ENCODE measurements around the gene STX8. TPM values are rescaled to one million over a fixed set of nuclear protein-coding genes. Genes with fewer than 3 reads are reported as not detected.

STX8 gene
- total RNA-seq, 2 donors from 2014 or later = 38.8 to 60.8 TPM

DNA sequence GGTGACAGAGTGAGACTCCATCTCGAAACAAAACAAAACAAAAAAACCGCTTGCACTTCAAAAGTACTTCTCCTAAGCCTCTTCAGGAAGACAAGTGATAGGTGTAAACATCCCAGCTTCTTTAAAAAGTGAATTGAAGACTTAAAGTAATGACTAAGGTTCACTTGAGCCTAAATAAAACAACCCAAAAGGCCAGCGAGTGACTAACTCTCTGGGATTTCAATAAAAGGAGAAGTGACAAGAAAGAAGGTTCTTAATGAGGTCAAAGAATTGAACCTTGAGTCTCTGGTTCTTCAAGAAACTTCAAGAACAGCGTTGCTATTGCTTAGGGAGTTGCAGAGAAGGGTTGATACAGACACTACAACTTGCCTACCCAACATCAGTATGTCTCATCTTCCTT lies 42.2 kb downstream of the STX8 start:
- TF ChIP-seq, protein P1, sequence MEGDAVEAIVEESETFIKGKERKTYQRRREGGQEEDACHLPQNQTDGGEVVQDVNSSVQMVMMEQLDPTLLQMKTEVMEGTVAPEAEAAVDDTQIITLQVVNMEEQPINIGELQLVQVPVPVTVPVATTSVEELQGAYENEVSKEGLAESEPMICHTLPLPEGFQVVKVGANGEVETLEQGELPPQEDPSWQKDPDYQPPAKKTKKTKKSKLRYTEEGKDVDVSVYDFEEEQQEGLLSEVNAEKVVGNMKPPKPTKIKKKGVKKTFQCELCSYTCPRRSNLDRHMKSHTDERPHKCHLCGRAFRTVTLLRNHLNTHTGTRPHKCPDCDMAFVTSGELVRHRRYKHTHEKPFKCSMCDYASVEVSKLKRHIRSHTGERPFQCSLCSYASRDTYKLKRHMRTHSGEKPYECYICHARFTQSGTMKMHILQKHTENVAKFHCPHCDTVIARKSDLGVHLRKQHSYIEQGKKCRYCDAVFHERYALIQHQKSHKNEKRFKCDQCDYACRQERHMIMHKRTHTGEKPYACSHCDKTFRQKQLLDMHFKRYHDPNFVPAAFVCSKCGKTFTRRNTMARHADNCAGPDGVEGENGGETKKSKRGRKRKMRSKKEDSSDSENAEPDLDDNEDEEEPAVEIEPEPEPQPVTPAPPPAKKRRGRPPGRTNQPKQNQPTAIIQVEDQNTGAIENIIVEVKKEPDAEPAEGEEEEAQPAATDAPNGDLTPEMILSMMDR (IDR thresholded peaks at IDR 0.05) = no peak
- no peaks in the 10 kb centered on the region for H3K27me3 ChIP-seq
- no peaks in the 10 kb centered on the region for H3K4me1 ChIP-seq
- no peak overlapping the region for H3K4me3 ChIP-seq
- no peak for DNase-seq (ENCODE audit: low spot score)
- no peaks in the 10 kb centered on the region for H3K9me3 ChIP-seq
- no peaks in the 10 kb centered on the region for H3K36me3 ChIP-seq
- no peak overlapping the region for H3K27ac ChIP-seq

DNA sequence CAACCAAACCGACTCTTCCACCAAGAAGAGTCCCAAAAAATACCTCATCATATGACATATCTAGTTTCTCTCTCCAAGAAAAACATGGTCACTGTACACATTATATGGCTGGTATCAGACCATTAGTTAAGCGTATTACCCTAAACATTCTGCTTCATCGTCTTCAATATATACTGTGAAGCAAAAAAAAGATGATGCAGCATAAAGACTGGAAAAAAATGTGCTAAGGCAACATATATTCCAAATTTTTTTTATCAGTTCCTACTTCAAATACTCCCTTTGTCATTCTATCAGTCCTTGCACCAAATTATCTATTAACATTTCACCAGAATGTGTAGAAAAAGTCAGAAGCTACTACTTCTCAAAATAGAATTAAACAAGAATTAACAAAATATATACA lies 42.9 kb downstream of the STX8 start:
- TF ChIP-seq, protein P1 (IDR thresholded peaks at IDR 0.05) = no peak
- no peaks in the 10 kb centered on the region for H3K9me3 ChIP-seq
- H3K4me1 ChIP-seq = no peaks in the 10 kb centered on the region
- no peak overlapping the region for H3K27ac ChIP-seq
- no peaks in the 10 kb centered on the region for H3K27me3 ChIP-seq
- no peaks in the 10 kb centered on the region for H3K36me3 ChIP-seq
- no peak for DNase-seq (ENCODE audit: low spot score)
- H3K4me3 ChIP-seq = no peak overlapping the region

DNA sequence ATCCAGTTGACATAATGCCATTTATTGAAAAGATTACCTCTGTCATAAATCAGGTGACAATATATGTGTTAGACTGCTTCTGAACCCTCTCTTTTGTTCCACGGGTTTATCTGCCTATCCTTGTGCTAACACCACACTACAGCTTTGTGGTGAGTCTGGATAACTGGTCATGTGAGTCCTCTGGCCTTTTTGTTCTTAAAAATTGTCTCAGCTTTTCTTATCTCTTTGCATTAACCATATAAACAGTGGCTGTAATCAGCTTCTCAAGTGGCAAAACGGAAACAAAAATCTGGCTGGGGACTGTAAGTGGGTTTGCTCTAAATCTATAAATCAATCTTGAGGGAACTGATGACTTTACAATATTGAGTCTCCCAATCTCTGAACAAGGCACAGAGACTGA lies 44.6 kb downstream of the STX8 start:
- DNase-seq (ENCODE audit: low spot score) = no peak
- TF ChIP-seq, protein P1 (IDR thresholded peaks at IDR 0.05) = no peak
- Histone ChIP-seq H3K4me1 (no peaks in the 10 kb centered on the region), H3K9me3 (no peaks in the 10 kb centered on the region), H3K4me3 (no peak overlapping the region), H3K27ac (no peak overlapping the region), H3K36me3 (no peaks in the 10 kb centered on the region), H3K27me3 (no peaks in the 10 kb centered on the region)

DNA sequence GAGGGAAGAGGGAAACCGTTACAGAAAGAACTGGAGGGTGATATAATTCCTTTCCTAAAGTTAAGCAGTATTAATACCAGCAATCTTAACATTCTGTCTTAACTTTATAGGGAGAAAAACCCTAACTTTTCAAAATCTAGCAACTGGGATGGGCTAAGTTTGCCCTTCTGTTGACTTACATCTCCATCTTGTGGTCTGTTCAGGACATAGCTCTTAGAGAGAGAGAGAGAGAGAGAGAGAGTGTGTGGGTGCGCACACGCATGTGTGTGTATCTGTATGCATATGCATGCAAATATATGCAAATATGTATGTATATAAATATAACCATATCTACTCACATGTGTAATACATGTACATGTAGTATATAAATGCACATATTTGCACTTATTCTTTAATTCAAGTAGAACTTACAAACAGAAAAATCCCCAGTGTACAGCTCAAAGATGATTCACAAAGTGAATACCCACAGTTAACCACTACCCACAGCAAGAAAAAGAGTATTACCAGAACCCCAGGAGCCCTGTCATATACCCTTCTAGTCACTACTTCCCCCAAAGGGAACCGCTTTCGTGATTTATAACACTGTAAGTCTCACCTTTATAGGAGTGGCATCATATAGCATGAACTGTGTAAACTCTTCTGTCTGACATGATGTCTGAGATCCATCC lies 46.5 kb downstream of the STX8 start:
- TF ChIP-seq, protein P1 (IDR thresholded peaks at IDR 0.05) = peak; percentile 12 to 48
- DNase-seq (ENCODE audit: low spot score) = no peak

DNA sequence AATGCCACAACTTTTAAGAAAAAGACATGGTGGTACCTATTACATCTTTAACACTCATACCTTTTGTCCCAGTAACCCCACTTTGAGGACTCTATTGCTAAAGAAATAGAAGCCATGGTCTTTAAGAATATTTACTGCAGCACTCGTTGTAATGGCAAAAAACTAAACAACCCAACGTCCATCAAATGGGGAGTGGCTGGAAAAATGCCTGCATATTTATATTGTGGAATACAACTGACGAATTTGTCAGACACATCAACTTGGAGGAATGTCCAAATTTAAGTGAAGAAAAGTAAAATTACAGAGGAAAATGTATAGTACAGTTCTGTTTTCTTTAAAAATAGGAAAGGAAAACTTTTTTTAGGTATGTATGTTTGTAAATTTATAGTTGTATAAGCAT lies 47.8 kb downstream of the STX8 start:
- TF ChIP-seq, protein P1 (IDR thresholded peaks at IDR 0.05) = no peak

More for the DNA sequence above, 46.5 kb downstream of the STX8 start:
- Histone ChIP-seq H3K4me1 (no peaks in the 10 kb centered on the region), H3K27me3 (no peaks in the 10 kb centered on the region), H3K4me3 (no peak overlapping the region), H3K27ac (no peak overlapping the region), H3K36me3 (no peaks in the 10 kb centered on the region), H3K9me3 (no peaks in the 10 kb centered on the region)

DNA sequence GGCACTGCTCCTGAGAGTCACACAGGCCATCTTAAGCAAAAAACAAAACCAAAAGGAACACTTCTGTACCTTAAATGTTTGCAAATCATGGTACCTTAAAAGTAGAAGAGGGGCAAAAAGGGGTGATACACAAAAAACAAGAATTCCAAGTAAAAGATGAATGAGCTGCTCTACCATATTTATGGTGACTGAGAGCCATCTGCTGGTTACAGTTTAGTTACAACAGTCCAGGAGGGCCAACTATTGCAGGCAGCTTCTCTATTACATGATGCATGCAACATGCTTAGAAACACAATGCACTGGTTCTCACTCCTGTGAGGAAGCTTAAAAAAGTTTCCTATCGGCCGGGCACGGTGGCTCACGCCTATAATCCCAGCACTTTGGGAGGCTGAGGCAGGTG lies 53.5 kb downstream of the STX8 start:
- H3K4me3 ChIP-seq = no peak overlapping the region
- no peak for DNase-seq (ENCODE audit: low spot score)
- H3K9me3 ChIP-seq = no peaks in the 10 kb centered on the region
- TF ChIP-seq, protein P1 (IDR thresholded peaks at IDR 0.05) = peak in 1 of 2 donors; percentile 56
- H3K27ac ChIP-seq = no peak overlapping the region
- H3K4me1 ChIP-seq = no peaks in the 10 kb centered on the region
- H3K27me3 ChIP-seq = no peaks in the 10 kb centered on the region
- no peaks in the 10 kb centered on the region for H3K36me3 ChIP-seq

More for the DNA sequence above, 47.8 kb downstream of the STX8 start:
- H3K36me3 ChIP-seq = no peaks in the 10 kb centered on the region
- H3K4me1 ChIP-seq = no peaks in the 10 kb centered on the region
- H3K27me3 ChIP-seq = no peaks in the 10 kb centered on the region
- DNase-seq (ENCODE audit: low spot score) = no peak
- H3K4me3 ChIP-seq = no peak overlapping the region
- no peak overlapping the region for H3K27ac ChIP-seq
- no peaks in the 10 kb centered on the region for H3K9me3 ChIP-seq
